Activated CD4-positive, alpha-beta memory T cell treated with anti-CD3 and anti-CD28 coated beads, Interleukin-2, amount 10 ng/mL, durations not matched to agents 7 days and 5 days (primary cell): ENCODE data around the gene TNFRSF8. TPM values are rescaled to one million over a fixed set of nuclear protein-coding genes. Genes with fewer than 3 reads are reported as not detected.

Experiments
- CTCF ChIA-PET: fragments of 350-600 bp; sonication (Branson Sonifier 250); formaldehyde crosslinking; loops from one replicate; lab custom pipeline; 2021; ENCODE audit warnings: antibody characterized with exemption, inconsistent platforms; lab: Charles Lee
- POLR2A ChIA-PET: fragments of 350-600 bp; sonication (Branson Sonifier 250); formaldehyde crosslinking; loops from one replicate; lab custom pipeline; 2021; ENCODE audit warnings: antibody characterized with exemption; lab: Charles Lee
- DNase-seq: peaks from one replicate; pipeline ENCODE4 v3.0.0-alpha.2; 2020
- H3K27ac Mint-ChIP-seq: one replicate; pipeline ENCODE4 v1.8.0; 2021; ENCODE audit warnings: mild to moderate bottlenecking, mixed read lengths
- H3K27me3 Mint-ChIP-seq: one replicate; pipeline ENCODE4 v1.8.0; 2021; ENCODE audit warnings: mixed read lengths
- H3K36me3 Mint-ChIP-seq: one replicate; pipeline ENCODE4 v1.8.0; 2021; ENCODE audit warnings: low read depth, mixed read lengths
- H3K4me1 Mint-ChIP-seq: one replicate; pipeline ENCODE4 v1.8.0; 2021; ENCODE audit warnings: mixed read lengths
- H3K4me3 Mint-ChIP-seq: one replicate; pipeline ENCODE4 v1.8.0; 2021; ENCODE audit warnings: mild to moderate bottlenecking, mixed read lengths
- H3K9me3 Mint-ChIP-seq: one replicate; pipeline ENCODE4 v1.8.0; 2021; ENCODE audit warnings: mixed read lengths
- total RNA-seq, 2 experiments: library from RNA; stranded (reverse); gene quantifications; one replicate each; pipeline ENCODE4 v1.2.3, GENCODE V29; 2021

The TNFRSF8 gene
- total RNA-seq, 2 experiments from 2014 or later, result 32.9 to 34.3 TPM

- peak overlapping the region; percentile 96 for H3K27ac Mint-ChIP-seq
- ChIA-PET POLR2A (interaction anchor here (0.9 to 7.3 kb wide), 8 partner anchors 10 to 161 kb away, joined by 3 to 54 read pairs (median 32); no protein-coding TSS in a partner anchor), CTCF (interaction anchor here (1.0 to 3.1 kb wide), 3 partner anchors 9 to 38 kb away, joined by 3 to 25 read pairs (median 13); no protein-coding TSS in a partner anchor)
- H3K36me3 Mint-ChIP-seq, result peaks cover 43% of the 10 kb centered on the region
- DNase-seq, result peak; percentile 58
- H3K27me3 Mint-ChIP-seq, result peaks cover 2% of the 10 kb centered on the region
- no peaks in the 10 kb centered on the region for H3K9me3 Mint-ChIP-seq
- peak overlapping the region; percentile 50 for H3K4me3 Mint-ChIP-seq
- H3K4me1 Mint-ChIP-seq, result peaks cover 78% of the 10 kb centered on the region
These were observed 6.6 kb downstream of the TNFRSF8 start for GRCh38 chr1:12069623-12070244.

DNA sequence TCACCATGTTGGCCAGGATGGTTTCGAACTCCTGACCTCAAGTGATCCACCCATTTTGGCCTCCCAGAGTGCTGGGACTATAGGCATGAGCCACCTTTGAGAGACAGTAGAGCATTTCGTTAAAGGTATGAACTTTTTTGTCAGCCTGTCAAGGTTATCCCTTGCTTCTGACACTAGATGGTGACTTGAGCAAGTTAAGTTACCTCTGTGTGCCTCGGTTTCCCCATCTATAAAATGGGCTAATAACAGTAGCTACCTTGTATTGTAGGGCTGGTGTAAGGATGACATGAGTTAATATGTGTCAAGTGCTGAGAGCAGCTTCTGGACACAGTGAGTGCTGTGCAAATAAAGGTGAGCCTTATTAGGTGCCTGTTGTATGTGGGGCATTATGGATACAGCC, 8.8 kb downstream of the TNFRSF8 start:
- H3K27ac Mint-ChIP-seq, result peak overlapping the region; percentile 40
- H3K4me3 Mint-ChIP-seq, result no peak overlapping the region
- H3K36me3 Mint-ChIP-seq, result peaks cover 51% of the 10 kb centered on the region
- no peak for DNase-seq
- POLR2A ChIA-PET, result interaction anchor here (2.6 kb wide), 1 partner anchor 163 kb away, joined by 22 read pairs; no protein-coding TSS in a partner anchor
- no peaks in the 10 kb centered on the region for H3K27me3 Mint-ChIP-seq
- CTCF ChIA-PET, result interaction anchor here (0.6 to 2.1 kb wide), 3 partner anchors 8 to 162 kb away, joined by 4 to 13 read pairs (median 5); no protein-coding TSS in a partner anchor
- no peaks in the 10 kb centered on the region for H3K9me3 Mint-ChIP-seq
- H3K4me1 Mint-ChIP-seq, result peaks cover 77% of the 10 kb centered on the region

DNA sequence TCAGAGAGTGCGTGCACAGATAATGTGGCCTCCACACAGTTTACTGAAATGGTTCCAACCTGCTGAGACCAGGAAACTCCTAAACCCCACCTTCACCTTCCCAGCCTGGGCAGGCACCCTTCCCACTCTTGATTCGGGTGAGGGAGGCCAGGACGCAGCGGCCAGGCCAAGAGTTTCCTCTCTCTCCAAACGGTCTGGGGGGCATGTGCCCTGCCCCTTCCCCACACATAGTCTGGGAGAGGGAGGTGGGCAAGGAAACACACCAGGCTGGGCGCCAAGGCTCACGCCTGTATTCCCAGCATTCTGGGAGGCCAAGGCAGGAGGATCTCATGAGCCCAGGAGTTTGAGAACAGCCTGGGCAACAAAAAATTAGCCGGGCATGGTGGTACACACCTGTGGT, 9.6 kb downstream of the TNFRSF8 start:
- DNase-seq, result no peak
- Mint-ChIP-seq H3K27me3 (no peaks in the 10 kb centered on the region), H3K4me3 (no peak overlapping the region), H3K9me3 (no peaks in the 10 kb centered on the region), H3K36me3 (peaks cover 56% of the 10 kb centered on the region), H3K4me1 (peaks cover 77% of the 10 kb centered on the region), H3K27ac (no peak overlapping the region)
- ChIA-PET POLR2A (interaction anchor here (1.8 to 2.6 kb wide), 2 partner anchors 9 to 164 kb away, joined by 4 to 22 read pairs; partner anchors contain the start of gene TNFRSF8), CTCF (no interaction called here)

GRCh38 chr1:12073796-12074195, 10.7 kb downstream of the TNFRSF8 start:
- Mint-ChIP-seq H3K27ac (no peak overlapping the region), H3K4me1 (peaks cover 75% of the 10 kb centered on the region), H3K9me3 (no peaks in the 10 kb centered on the region), H3K36me3 (peaks cover 53% of the 10 kb centered on the region), H3K4me3 (no peak overlapping the region), H3K27me3 (no peaks in the 10 kb centered on the region)
- POLR2A ChIA-PET, result interaction anchor here (1.1 to 3.2 kb wide), 5 partner anchors 9 to 165 kb away, joined by 3 to 19 read pairs (median 4); partner anchors contain the start of gene TNFRSF8
- CTCF ChIA-PET, result interaction anchor here (1.9 kb wide), 1 partner anchor 51 kb away, joined by 5 read pairs; no protein-coding TSS in a partner anchor
- DNase-seq, result no peak

- H3K4me3 Mint-ChIP-seq, result no peak overlapping the region
- POLR2A ChIA-PET, result interaction anchor here (1.8 to 3.2 kb wide), 3 partner anchors 11 to 167 kb away, joined by 4 to 19 read pairs (median 6); no protein-coding TSS in a partner anchor
- H3K27ac Mint-ChIP-seq, result no peak overlapping the region
- CTCF ChIA-PET, result interaction anchor here (1.3 to 1.9 kb wide), 2 partner anchors 10 to 49 kb away, joined by 4 to 5 read pairs; no protein-coding TSS in a partner anchor
- H3K27me3 Mint-ChIP-seq, result no peaks in the 10 kb centered on the region
- H3K9me3 Mint-ChIP-seq, result no peaks in the 10 kb centered on the region
- H3K4me1 Mint-ChIP-seq, result peaks cover 74% of the 10 kb centered on the region
- no peak for DNase-seq
- peaks cover 45% of the 10 kb centered on the region for H3K36me3 Mint-ChIP-seq
These were observed 12.4 kb downstream of the TNFRSF8 start for GRCh38 chr1:12075195-12076114.

- no peak for DNase-seq
- POLR2A ChIA-PET, result interaction anchor here (1.2 to 3.2 kb wide), 2 partner anchors 58 to 168 kb away, joined by 3 to 19 read pairs; partner anchors contain the start of gene MIIP
- Mint-ChIP-seq H3K27me3 (no peaks in the 10 kb centered on the region), H3K4me3 (no peak overlapping the region), H3K4me1 (peaks cover 73% of the 10 kb centered on the region), H3K36me3 (peaks cover 46% of the 10 kb centered on the region), H3K27ac (peak overlapping the region; percentile 52), H3K9me3 (no peaks in the 10 kb centered on the region)
- CTCF ChIA-PET, result interaction anchor here (1.3 kb wide), 1 partner anchor 11 kb away, joined by 4 read pairs; no protein-coding TSS in a partner anchor
These were observed 13.4 kb downstream of the TNFRSF8 start for GRCh38 chr1:12076425-12077005.

DNA sequence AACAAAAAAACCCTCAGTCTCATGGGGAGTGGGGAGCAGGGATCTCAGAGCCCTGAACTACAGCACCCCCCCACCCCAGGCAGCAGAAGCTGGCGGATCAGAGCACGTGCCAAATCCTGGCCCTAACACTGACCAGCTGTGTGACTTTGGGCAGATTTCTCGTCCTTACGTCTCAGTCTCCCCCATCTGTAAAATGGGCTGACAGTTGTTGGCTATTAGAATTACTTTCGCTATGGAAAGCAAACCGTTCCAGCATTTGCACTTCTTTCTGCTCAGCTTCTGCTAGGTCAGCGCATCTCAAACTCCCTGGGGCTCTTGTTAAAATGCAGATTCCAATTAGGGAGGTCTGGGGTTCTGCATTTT, 15.5 kb downstream of the TNFRSF8 start:
- Mint-ChIP-seq H3K4me3 (peak overlapping the region; percentile 56), H3K27me3 (no peaks in the 10 kb centered on the region), H3K27ac (peak overlapping the region; percentile 79), H3K9me3 (peaks cover 6% of the 10 kb centered on the region), H3K4me1 (peaks cover 76% of the 10 kb centered on the region), H3K36me3 (peaks cover 57% of the 10 kb centered on the region)
- CTCF ChIA-PET, result interaction anchor here (0.9 to 3.6 kb wide), 11 partner anchors 10 to 77 kb away, joined by 3 to 25 read pairs (median 8); partner anchors contain the start of genes MIIP and TNFRSF8
- POLR2A ChIA-PET, result interaction anchor here (0.7 to 4.0 kb wide), 9 partner anchors 8 to 169 kb away, joined by 3 to 54 read pairs (median 8); partner anchors contain the start of gene MIIP
- no peak for DNase-seq

DNA sequence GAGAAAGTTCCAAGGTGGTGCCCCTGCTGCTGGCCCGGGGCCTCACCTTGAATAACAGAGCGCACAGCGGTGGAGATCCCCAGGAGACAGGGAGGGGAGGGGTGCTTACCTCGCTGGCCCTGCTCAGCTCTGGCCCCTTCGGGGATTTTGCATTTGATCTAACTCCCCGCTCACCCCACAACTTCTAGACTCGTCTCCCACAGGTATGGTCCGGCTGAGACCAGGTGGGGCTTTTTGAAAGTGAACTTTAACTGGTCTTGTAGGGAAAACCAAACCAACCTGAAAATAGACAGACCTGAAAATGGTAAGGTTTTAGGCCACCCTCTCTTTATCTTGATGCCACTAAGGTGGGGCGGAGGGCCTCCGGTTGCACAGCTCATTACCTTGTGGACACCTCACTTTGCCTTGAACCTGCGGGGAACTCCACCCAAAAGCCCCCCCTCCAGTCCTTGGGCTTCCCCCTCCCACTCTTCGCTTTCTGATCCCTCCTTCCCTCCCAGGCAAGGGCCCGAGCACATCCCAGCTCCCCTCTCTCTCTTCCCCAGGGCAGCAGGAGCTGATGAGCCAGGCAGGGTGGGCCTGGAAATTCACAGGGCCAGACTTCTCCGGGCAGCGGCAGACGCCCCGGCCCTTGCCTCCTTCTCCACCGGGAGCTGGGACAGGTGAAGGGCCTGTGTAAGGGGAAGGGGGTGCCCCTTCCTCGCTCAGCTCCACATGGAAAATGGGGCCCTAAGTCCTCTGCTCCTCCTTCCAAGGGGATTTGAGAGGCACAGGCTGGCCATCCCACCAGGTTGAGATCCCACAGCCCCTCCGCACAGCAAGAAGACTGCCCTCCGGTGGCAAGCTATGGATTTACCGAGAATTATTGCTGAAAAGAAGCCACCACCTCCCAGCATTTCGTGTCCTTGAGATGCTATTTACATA, 16.1 kb downstream of the TNFRSF8 start:
- H3K4me3 Mint-ChIP-seq, result peak overlapping the region; percentile 56
- peaks cover 6% of the 10 kb centered on the region for H3K9me3 Mint-ChIP-seq
- H3K27me3 Mint-ChIP-seq, result no peaks in the 10 kb centered on the region
- peaks cover 59% of the 10 kb centered on the region for H3K36me3 Mint-ChIP-seq
- H3K27ac Mint-ChIP-seq, result peak overlapping the region; percentile 79
- ChIA-PET CTCF (interaction anchor here (0.7 to 3.6 kb wide), 21 partner anchors 8 to 171 kb away, joined by 3 to 25 read pairs (median 5); partner anchors contain the start of genes MFN2, MIIP and TNFRSF8), POLR2A (interaction anchor here (0.9 to 4.0 kb wide), 9 partner anchors 8 to 170 kb away, joined by 3 to 54 read pairs (median 8); partner anchors contain the start of gene MIIP)
- peak; percentile 66 for DNase-seq
- peaks cover 74% of the 10 kb centered on the region for H3K4me1 Mint-ChIP-seq

GRCh38 chr1:12080156-12080555, 17.1 kb downstream of the TNFRSF8 start:
- Mint-ChIP-seq H3K36me3 (peaks cover 64% of the 10 kb centered on the region), H3K27me3 (no peaks in the 10 kb centered on the region), H3K9me3 (peaks cover 6% of the 10 kb centered on the region), H3K4me3 (no peak overlapping the region), H3K4me1 (peaks cover 70% of the 10 kb centered on the region), H3K27ac (no peak overlapping the region)
- ChIA-PET POLR2A (interaction anchor here (0.9 to 4.0 kb wide), 6 partner anchors 8 to 171 kb away, joined by 3 to 54 read pairs (median 16); partner anchors contain the start of gene MIIP), CTCF (interaction anchor here (0.7 to 3.6 kb wide), 16 partner anchors 8 to 160 kb away, joined by 3 to 25 read pairs (median 6); partner anchors contain the start of genes MFN2, MIIP and TNFRSF8)
- no peak for DNase-seq

- no peak overlapping the region for H3K4me3 Mint-ChIP-seq
These were observed 17.9 kb downstream of the TNFRSF8 start for GRCh38 chr1:12080773-12081556.

More at GRCh38 chr1:12080773-12081556, 17.9 kb downstream of the TNFRSF8 start:
- Mint-ChIP-seq H3K9me3 (peaks cover 6% of the 10 kb centered on the region), H3K27ac (peak overlapping the region; percentile 85), H3K36me3 (peaks cover 63% of the 10 kb centered on the region), H3K4me1 (peaks cover 69% of the 10 kb centered on the region), H3K27me3 (no peaks in the 10 kb centered on the region)
- POLR2A ChIA-PET, result interaction anchor here (0.8 to 4.0 kb wide), 5 partner anchors 14 to 172 kb away, joined by 3 to 54 read pairs (median 10); partner anchors contain the start of gene MIIP
- no peak for DNase-seq
- CTCF ChIA-PET, result interaction anchor here (1.4 to 3.6 kb wide), 9 partner anchors 10 to 82 kb away, joined by 3 to 25 read pairs (median 6); partner anchors contain the start of genes MIIP and TNFRSF8
